GM21723 (cell line): Measurements from ENCODE around the gene FHOD3.
A peak's percentile ranks its signal among the peaks of the same experiment; 100 is the strongest.

Experiments
- ATAC-seq: cut with Tn5 transposase; IDR thresholded peaks from one replicate; pipeline ENCODE4 v1.9.1; 2021; ENCODE audit warnings: mild to moderate bottlenecking, moderate library complexity; ENCODE audit not compliant: unreplicated experiment

The FHOD3 gene

DNA sequence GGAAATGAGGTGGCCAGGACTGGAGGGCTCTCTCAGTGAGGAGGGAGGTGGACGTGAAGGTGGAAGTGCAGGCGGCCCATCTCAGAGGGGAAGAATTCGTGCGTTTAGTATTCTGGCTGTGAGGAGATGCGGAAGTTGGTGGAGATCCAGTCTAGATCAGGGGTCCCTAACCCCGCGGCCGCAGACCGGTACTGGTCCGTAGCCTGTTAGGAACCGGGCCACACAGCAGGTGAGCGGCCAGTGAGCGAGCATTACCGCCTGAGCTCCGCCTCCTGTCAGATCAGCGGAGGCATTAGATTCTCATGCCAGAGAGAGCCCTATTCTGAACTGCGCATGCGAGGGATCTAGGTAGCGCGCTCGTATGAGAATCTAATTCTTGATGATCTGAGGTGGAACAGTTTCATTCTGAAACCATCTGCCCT, 1.6 kb upstream of the FHOD3 start:
- ATAC-seq: no peak

DNA sequence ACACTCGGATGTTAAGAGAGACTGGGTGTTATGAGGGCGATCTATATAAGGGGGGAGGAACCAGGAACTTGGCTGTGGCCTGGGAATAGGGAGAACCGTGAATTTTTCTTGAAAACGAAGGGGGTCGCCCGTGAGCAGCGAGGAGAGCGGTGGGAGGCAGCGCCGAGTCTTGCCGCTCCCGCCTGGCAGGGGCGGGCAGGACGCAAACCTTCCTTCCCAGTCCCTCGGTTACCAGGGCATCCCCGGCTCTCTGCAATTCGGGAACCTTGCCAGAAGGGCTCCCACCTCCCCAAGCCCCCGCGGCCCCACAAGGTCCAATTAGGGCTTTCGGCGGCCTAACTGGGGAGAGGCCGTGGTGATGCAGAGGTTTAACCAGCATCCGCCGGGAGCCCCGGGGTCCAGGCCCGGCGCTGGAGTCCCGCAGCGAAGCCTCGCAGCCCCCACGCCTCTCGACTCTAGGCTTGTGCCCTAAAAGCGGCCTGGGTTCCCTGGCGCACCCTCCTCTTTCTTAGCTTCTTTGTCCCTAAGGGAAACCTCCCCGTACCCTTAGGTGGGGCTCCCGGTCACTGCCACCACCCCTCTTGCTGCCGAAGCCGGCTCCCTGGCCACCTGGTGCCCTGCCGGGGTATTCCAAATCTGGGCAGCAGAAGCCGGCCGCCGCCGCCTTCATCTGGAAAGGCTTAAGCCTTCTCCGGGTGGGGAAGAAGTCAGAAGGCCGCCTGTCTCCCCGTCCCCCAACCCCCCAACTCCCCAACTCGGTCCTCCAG, 680 bp upstream of the FHOD3 start:
- peak; percentile 22 for ATAC-seq

DNA sequence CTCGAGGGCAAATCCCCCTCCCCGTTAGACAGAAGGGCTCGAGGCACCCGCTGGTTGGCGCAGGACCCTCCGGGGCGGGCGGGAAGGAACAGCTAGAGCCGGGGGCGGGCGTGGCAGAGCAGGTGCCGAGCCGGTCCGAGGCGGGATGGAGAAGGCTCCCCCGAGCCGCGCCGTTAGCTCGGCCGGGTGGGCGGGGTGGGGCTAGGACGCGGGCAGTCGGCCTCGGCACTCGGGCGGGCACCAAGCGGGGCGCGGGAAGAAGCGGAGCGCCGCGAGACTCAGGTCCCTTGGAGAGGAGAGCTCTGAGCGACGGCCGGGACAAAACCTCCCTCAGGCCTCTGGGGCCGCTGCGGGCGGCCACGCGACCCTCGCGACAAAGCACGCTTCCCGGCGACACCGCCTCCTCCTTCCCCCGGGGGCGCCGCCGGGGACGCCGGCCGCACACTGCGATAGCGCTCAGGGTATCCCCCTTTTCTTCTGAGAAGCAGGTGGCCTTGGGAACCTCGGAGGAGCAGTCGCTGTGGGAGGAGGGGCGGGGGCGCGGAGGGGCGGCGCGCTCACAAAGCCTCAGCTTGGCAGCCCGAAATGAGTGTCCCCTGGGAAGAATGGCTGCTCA, 721 bp downstream of the FHOD3 start:
- no peak for ATAC-seq

- no peak for ATAC-seq
Observed at GRCh38 chr18:36299015-36299414, 1.5 kb downstream of the FHOD3 start.

DNA sequence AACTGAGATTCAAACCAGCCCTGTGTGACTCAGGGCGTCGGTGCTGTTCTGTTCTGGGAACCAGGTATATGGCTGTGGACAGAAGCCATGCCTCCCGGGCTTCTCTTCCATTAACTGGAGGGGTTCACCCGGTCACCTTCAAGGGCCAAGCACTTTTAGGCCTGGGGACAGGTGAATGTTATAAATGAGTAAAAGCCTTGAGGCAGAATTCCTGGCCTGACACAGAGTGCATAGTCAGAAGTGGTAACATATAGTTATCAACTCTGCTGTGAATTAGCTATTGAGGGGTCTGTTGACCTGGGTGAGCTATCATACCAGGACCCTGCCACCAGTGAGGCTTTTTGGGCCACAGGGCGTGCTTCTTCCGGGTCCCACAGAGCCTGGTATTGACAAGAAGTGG, 2.7 kb downstream of the FHOD3 start:
- no peak for ATAC-seq

DNA sequence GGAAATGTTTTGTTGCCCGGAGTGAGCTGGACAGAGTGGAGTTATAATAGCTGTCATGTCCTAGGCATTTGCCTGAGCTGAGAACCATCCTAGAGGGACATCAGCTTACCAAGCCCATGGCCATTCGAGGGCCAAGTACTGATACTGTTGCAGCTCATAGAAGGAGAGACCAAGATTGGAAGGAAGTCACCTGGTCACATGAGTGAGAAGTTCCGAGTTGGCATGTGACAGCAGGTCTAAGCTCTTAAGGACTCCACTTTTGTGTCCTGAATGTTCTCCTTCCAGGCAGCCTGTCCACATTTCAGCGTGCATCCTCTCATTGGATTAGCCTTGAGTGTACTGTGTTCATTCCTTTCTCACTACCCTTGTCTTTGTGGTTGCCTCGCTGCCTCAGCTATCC, 4.4 kb downstream of the FHOD3 start:
- no peak for ATAC-seq

DNA sequence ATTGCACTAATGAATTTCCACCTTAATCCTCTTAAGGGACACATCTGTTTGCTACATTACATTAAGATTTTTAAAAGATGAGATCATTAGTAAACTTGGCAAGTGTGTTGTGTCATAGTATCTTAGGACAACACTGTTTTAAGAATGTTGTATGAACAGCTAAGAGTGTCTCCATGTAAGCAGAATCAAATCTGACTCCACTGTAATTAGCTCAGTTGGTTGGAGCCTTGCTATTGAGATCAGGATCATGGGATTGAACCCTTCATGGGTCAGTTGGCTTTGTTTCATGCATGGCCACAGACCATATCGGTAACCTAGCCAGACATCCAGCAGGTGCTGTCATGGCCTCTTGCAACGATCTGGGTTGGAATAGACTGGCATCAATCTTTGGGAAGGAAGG, 5.2 kb downstream of the FHOD3 start:
- no peak for ATAC-seq

DNA sequence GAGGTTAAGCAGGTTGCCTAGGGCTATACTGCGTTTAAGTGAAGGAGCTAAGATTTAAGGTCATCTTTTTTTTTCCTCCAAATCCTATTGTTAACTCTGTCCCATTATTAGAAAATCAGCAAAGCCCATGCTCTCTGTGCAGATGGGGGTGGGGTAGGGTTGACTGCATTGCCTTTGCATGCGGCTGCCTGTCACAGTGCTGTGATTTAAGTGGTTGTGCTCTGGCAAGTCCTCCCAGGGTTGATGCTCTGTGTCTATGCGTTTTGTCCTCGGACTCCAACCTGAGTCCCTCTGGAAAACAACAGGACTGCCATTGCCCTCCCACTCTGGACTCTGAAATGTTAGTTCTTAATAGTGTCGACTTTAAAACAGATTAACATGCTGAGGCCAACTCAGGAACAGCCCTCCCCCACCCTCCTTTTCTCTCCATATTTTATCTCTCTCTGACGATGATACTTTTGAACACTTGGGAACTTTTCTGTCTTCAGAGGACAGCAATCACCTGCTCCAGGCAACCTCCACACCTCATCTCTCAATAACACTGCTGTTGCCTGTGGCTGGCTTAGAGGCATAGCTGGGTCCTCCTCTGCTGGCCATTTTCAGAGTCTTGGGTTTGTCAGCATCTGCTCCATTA, 5.8 kb downstream of the FHOD3 start:
- no peak for ATAC-seq

DNA sequence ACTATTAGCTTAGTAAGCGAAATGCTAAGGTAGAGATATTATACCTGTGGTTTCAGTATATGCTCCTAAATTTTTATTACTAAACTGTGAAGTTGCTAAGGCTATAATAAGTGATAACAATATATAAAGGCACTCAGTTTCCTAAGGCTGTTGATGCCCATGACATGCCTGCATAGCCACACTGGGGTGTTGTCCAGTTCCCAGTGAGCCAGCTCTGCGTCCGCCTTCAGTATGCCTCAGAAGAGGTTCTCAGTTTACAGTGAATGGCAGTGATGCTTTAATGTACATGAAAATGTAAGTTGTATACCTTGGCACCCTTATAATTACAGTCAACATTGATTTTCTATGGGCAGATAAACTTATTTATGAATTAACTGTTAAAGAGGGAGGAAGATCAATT, 7.2 kb downstream of the FHOD3 start:
- ATAC-seq: no peak

DNA sequence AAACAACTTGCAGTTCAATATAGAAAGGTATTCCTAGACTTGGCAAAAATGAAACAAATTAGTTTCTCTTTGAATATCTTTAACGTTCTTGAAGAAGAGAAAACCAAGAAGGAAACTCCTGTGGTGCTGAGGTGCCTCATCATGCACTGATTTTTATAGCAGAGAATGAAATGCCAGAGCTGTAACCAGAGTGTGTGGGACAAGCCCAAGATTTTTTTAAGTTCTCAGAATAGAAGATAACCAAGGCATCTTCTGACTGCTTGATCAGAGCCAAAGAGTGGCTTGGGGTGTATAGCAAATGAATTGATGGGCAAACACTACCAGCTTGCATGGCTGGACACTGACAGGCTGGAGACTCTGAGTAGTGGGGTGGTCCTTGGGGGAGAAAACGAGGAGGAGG, 7.9 kb downstream of the FHOD3 start:
- no peak for ATAC-seq

GRCh38 chr18:36307513-36307912, 10.0 kb downstream of the FHOD3 start:
- ATAC-seq: no peak

DNA sequence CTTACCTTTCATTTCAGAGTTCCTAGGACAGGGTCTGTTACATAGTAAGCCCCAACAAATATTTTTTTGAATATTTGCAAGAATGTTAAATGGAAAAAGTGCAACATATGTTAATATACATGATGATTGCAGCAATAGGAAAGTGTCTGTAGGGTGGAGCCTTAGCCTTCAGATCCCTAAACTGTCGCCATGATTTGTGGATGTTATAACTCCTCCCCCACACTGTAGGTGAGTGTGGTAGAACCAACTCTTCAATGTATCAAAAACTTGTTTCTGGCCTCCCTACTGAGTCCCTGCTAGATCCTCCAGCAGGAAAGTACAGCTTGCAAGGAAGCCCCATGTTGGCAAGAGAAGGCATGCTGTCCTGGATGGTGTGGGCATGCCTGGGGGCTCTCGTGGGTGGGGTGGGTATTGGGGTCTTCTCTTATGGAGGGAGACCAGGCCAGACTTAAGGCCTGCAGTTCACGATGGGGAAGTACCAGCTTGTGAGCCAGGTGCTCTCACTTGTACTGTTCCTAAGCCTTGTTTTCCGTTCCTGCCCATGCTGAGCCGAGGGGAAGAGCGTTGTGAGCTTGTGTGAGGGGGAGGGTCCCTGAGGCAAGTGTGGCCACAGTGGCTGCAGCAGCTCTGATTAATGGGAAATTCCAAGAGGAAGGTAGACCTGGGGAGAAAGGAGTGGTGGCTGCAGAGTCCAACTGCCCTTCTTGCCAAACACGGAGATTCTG, 11.4 kb downstream of the FHOD3 start:
- ATAC-seq: no peak

- no peak for ATAC-seq
Observed at GRCh38 chr18:36309436-36310391, 12.2 kb downstream of the FHOD3 start.

DNA sequence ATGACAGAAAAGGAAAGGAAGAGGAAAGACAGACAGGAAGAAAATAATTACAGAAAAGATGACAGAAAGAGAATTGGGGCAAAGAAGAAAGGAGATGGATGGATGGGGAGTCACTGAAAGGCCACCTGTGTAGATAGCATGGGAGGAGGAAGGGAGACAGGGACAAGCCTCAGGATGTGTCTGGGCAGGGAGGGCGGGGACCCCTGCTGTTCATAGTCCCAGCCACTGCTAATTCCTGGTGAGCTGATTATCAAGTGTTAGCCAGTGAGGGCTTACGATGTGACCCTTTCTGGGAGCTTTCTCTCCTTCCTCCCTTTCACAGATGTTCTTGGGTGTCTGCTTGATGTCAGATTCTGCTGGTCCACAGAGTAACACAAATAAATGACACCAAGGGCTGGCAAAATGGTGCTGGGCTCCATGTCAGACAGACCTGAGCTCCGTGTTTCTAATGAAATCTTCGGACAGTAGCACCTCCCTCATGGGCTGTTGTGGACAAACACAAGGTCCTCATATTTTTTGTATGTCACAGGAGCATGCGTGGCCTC, 13.6 kb downstream of the FHOD3 start:
- no peak for ATAC-seq

DNA sequence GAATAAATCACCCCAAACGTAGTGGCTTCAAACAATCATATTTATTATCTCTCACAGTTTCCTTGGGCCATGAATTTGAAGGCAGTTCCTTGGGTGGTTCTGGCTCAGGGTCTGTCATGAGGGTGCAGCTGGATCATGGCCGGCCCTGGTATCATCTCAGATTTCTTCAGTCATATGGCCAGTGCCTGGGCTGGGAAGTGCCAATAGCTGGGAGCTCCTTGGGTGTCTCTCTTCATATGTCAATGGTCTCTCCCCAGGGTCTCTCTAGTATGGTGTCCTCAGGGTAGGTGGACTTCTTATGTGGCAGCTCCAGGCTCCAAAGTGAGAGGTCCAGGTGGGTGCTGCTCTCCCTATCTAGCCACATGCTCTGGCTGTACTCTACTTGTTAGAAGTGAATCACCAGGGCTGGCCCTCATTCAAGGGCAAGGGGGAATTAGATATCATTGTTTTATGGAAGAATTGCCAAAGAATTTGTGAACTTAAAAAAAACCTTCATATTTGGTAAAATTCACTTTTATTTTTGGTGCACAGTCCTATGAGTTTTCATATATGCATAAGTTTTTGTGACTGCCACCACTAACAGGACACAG, 15.4 kb downstream of the FHOD3 start:
- no peak for ATAC-seq

GRCh38 chr18:36314098-36314497, 16.6 kb downstream of the FHOD3 start:
- no peak for ATAC-seq

DNA sequence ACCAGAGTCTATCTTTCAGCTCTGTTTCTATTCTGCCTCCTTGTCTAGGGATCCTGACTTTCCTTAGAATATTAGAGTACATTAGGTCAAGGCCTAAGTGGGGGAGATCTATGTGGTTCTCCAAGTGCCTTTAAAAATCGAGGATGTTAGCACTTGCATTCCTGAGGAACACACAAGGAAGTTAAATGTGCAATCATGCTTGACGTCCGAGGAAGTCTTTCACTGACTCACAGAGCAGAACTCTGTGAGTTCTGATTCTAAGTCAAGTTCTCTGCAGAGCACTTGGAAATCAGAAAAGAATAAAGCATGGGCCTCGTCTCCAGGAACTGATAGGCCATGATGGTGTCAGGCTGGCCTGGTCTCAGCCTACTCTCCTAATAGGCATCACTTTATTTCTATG, 17.2 kb downstream of the FHOD3 start:
- no peak for ATAC-seq

DNA sequence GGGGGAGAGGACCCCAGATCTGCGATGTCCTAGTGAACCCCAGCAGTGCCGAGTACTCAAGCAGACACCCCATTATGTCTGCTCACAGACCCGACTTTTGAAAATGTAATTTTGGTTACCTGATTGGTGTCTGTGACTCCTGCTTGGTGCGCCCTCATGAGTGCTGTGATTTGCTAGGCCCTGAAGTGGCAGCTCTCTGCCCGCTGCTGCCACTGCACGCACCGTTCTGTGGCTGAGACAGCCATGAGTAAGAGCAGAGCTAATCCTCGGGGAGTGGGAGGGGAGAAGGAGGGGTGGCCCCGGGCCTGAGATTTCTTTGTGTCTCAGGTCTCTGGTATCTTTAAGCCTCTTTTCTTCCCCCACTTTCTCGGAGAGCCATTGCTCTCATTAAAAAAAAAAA, 18.2 kb downstream of the FHOD3 start:
- no peak for ATAC-seq

- no peak for ATAC-seq
Observed at GRCh38 chr18:36316246-36316645, 18.7 kb downstream of the FHOD3 start.
